Measurements from ENCODE around the gene PCNX2.
"Not testable (repeated sequence)": the region's sequence is repeated elsewhere in the genome, so short reads cannot be mapped to it uniquely, and the experiment has no call there.

The PCNX2 gene

DNA sequence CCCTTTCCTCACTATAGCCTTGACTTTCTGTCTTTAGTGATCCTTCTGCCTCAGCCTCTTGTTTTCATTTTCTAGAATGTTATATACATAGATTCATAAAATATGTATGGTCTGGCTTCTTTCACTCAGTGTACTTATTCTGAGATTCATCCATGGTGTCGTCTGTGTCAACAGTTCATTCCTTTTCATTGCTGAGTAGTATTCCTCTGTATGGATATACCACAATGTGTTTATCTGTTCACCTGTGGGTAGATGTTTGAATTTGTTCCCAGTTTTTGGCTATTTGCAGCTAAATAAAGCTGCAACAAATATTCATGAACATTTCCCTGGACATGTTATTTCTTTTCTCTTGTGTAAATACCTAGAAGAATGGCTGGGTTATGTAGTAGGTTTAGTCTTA is 131.8 kb downstream of the PCNX2 start:
- no peak for DNase-seq (ENCODE audit: low read depth in 3 of 3)

GRCh38 chr1:233158322-233158721 is 137.2 kb downstream of the PCNX2 start:
- no peak for DNase-seq (ENCODE audit: low read depth in 3 of 3)

GRCh38 chr1:233157245-233157644 is 138.3 kb downstream of the PCNX2 start:
- DNase-seq (ENCODE audit: low read depth in 3 of 3): no peak

DNA sequence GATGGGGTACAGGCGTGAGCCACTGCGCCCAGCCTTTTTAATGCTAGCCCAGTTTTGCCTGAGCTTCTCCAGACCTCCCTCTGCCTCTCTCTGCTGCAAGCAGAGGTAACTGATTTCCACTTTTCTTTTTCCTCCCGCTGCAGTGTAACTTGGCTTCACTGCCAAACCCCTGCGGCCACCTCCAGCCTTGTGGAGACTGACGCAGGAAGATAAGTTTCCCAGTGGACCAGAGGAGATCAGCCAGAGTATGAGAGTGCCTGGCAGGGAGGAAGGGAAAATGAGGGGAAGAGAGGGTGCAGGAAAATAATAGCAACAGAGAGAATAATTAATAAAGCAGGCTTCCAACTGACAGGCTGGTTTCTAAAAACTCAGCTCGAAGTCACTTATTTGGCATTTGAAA is 143.7 kb downstream of the PCNX2 start:
- DNase-seq (ENCODE audit: low read depth in 3 of 3): no peak

DNA sequence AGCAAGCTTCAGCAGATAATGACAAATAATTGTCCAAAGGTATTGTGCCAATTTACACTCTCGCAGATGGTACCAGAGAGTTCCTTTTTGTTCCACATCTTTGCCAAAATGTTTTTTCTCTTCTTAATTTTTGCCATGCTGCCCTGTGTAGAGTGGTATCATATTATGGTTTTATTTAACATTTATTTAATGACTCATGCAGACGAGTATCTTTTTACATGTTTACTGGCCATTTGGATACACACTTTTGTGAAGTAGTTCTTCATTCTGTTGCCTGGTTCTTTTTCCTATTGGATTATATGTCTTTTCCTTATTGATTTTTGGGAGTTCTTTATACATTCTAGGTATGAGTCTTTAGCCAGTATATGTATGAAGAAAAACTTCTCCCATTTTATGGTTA is 151.1 kb downstream of the PCNX2 start:
- no peak for DNase-seq (ENCODE audit: low read depth in 3 of 3)

- no peak for DNase-seq (ENCODE audit: low read depth in 3 of 3)
These were observed 152.3 kb downstream of the PCNX2 start for GRCh38 chr1:233143241-233143640.

DNA sequence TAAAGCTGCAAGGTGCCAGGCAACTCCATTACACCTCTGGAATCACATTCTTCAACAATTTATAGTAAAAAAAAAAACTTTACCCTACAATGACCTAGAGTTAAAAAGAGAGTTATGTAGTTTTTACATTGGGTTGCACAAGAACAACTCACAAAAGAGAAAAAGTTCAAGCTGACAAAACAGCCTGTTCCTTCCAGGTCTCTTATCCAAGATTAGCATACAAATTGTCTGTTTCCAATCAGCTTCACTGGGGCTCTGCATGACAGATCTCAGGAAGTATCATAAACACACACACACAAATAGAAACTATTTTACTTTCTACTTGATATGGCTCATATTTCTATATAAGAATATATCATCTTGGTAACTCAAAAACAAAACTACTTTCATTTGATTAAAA is 154.6 kb downstream of the PCNX2 start:
- DNase-seq (ENCODE audit: low read depth in 3 of 3): no peak

GRCh38 chr1:233140499-233140898 is 155.0 kb downstream of the PCNX2 start:
- DNase-seq (ENCODE audit: low read depth in 3 of 3): no peak

DNA sequence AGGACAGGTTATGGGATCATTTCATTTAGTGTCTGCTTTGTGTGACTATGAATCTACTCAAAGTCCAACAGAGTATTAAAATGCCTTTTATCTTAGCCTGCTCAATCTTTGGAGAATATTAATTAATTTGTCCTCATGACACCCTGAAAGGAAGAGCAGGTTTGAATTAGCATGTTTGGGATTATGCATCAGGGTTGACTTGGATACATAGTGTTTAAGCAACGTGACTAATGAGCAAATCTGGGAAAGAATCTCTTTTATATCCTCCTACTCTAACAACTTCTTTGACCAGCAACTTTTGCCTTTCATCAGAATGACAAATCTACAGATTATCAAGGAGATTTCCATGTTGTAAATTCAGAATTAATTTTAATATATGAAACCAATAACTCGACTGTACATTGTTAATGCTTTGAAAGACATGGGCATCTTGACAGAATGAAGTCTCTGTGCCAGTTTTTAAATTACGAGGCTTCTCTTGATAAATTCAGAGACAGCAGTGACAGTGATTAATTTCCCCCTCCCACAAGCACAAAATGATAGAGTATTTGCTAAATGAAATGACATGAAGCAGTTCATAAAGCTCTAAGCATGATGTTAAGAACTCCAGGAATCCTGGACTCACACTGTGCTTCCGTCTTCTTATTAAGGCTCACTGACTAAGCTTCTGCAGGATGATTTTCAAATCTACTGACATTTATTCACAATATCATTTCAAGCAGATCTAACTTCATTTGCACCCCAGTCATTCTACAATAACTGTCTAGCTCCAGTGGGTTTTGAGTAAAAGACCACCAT is 156.5 kb downstream of the PCNX2 start:
- no peak for DNase-seq (ENCODE audit: low read depth in 3 of 3)

- no peak for DNase-seq (ENCODE audit: low read depth in 3 of 3)
These were observed 159.7 kb downstream of the PCNX2 start for GRCh38 chr1:233135833-233136232.

DNA sequence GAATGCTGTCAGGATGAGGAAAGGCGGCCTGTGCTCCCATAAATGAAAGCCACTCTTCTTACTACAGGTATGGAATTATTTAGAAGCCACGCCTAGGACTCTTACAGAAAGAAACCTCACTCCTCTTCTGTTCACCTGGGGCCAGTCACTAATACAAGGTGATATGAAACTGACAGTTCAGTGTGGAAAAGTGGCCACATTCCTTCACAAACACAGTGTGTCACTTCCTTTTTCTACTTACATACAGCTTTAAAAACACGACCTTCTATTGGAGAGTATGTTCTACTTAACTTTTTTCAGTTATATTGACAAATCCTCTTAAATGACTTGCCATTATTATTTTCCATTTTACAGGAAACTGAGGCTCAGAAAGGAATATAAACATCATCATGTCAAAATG is 163.1 kb downstream of the PCNX2 start:
- no peak for DNase-seq (ENCODE audit: low read depth in 3 of 3)

DNA sequence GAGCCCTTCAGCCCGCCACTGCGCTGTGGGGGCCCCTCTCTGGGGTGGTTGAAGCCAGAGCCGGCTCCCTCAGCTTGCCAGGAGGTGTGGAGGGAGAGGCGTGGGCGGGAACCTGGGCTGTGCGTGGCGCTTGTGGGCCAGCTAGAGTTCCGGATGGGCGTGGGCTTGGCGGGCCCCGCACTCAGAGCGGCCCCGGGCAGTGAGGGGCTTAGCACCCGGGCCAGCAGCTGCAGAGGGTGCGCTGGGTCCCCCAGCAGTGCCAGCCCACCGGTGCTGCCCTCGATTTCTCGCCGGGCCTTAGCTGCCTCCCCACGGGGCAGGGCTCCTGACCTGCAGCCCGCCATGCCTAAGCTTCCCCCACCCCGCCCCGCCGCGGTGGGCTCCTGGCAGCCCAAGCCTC is 166.5 kb downstream of the PCNX2 start:
- not testable (repeated sequence) for DNase-seq (ENCODE audit: low read depth in 3 of 3)

DNA sequence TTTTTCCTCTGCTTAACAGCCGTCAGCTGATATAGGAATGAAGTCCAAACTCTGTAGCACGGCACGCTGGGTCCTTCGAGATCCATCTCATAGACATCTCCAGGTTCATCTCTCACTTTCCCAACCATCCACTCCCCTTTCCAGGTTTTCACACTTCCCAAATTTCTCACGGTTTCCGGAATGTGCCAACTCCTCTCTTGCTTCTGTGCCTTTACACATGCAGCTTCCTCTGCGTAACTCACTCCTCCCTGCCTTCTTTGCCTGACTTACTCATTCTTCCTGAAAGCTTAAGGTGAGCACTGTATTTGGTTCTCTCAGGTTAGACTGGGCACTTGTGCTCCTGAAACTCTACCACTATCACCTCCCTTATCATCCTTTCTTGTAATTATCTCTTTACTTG is 168.4 kb downstream of the PCNX2 start:
- no peak for DNase-seq (ENCODE audit: low read depth in 3 of 3)

- DNase-seq (ENCODE audit: low read depth in 3 of 3): no peak
These were observed 172.7 kb downstream of the PCNX2 start for GRCh38 chr1:233122779-233123178.

DNA sequence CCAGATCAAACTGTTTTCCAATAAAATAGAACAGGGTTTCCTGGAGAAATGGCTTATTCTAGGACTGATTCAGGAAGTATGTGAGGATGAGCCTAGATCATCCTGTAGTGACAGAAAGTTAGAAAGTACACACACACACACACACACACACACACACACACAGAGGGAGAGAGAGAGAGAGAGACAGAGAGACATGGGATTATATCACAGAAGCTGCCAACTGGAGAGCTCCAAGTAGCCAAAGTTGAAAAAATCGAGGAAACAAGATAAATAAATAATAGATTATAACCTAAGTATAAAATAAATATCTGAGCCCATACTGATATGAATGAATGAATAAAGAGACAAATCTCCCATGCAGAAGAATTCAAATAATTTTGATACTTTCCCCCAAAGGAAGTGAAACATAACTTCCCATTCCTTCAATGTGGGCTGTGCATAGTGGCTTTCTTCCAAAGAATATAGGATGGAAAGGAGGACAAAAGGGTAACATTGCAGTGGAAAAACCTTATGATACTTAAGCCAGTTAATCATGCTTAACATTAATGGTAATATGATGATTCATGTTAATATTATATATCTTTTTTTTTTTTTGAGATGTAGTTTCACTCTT is 173.5 kb downstream of the PCNX2 start:
- no peak for DNase-seq (ENCODE audit: low read depth in 3 of 3)

DNA sequence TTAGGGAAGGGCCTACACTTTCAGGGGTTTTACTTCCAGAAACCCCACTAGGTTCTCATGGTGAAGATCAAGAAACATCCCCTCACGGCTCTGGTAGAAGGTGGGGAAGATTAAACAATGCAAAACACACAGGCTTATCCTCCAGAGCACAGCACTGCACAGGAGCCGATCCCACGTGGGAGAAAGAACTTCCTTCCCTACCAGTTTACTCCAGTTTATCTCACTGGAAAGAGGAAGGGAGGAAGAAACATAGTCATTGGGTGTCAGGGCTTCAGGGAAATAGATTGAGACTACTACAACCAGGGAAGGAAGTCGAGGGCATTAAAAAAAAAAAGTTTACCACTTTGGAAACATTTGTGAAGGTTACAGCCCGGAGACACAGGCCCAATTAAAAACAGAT is 180.7 kb downstream of the PCNX2 start:
- no peak for DNase-seq (ENCODE audit: low read depth in 3 of 3)

- no peak for DNase-seq (ENCODE audit: low read depth in 3 of 3)
These were observed 181.4 kb downstream of the PCNX2 start for GRCh38 chr1:233114159-233114558.

DNA sequence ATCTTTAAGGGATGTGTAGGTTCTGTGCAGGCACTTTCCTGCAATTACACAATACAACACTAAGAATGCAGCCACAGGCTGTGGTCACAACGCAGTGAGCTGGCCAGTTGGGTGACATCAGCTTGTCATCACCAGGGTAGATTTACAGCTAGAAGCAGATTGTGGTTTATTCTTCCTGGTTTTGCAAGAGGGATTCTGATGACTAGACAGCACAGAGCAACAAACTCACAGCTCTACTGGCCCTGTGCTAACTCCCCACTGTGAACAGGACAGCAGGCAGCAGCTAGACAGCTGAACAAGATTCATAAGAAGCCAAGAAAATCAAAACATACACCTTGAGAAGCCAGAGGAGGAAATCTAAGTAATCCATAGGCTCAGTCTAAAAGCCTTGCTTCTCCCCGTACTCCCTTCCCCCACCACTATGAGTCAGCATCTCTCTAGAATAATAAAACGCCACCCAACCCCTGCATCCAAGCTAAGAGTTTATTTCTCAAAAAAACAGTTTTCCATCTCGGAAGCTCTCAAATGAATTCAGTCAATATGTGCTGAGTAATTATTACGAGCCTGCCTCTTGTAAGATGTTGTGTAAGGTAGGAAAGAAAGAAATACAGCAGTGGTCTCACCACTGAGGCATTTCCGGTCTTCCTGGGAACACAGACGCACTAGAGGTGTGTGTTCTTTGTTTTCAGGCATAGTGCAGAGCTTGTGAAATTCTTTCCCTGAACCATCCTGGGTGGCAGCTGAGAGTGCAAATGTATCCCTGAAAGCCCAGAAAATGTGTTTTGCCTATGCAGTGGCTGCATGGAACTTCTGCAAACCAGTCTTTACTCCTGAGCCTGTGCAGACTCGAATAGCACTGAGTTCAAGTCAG is 182.3 kb downstream of the PCNX2 start:
- DNase-seq (ENCODE audit: low read depth in 3 of 3): no peak

DNA sequence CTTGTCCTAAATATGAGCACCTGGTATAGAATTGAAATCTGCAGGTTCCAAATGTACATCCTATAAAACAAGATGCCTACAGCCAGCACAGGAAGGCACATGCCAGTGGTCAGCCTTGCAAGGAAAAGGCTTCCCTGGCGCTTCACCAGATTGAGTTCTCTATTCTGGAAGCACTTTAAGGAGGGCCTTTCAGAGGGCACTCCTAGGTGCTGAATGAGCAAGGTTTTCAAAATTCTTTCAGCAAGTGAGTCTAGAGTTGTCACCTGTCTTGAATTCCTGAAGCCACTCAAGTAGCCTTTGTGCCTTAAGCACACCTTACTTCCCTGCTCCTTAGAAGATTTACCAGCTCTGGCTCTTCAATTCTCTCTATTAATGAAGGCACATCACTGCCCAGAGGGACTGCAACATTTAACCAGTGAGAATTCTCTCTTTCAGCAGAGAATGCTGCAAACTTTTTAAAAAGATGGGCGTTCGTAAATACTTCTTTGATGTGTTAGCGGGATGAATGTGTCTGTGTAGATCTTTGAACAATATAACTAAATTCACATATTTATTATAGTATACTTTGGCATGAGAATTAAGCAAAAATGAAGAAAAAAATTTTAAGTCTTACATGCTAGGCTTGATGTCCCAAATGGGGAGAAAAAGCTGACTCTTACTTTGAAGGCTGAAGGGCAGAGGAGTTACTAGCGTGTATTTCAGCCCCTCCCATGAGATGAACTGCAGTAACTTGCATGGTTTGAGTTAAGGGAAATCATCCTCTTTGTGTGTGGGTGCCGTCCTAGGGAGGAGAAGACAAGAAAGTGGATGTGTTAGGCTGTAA is 183.1 kb downstream of the PCNX2 start:
- no peak for DNase-seq (ENCODE audit: low read depth in 3 of 3)

GRCh38 chr1:233111731-233112130 is 183.8 kb downstream of the PCNX2 start:
- no peak for DNase-seq (ENCODE audit: low read depth in 3 of 3)

DNA sequence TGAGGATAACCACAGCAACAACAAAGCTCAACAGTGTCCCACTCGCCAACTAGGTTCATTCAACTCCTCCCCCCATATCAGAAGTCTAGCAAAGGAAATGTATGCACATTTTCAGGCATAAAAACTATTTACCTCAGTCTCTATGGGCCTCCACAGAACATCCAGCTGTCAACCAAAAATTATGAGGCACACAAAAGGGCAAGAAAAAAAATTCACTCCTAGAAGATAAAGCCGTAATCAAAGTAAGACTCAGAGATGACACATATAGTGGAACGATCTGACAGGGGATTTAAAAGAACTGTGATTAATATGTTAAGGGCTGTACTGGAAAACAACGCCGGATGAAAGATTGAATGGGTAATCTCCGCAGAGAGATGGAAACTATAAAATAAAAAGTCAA is 186.4 kb downstream of the PCNX2 start:
- DNase-seq (ENCODE audit: low read depth in 3 of 3): no peak

- DNase-seq (ENCODE audit: low read depth in 3 of 3): not testable (repeated sequence)
These were observed 187.8 kb downstream of the PCNX2 start for GRCh38 chr1:233107716-233108130.

Data from stimulated activated CD4-positive, alpha-beta T cell treated with anti-CD3 and anti-CD28 coated beads, TNF-alpha, amount 100 ng/mL, for 24 hours (primary cell).